Liver (tissue), 9 donors: ENCODE data around the gene FRMD4A. TPM values are rescaled to one million over a fixed set of nuclear protein-coding genes. Genes with fewer than 3 reads are reported as not detected.

ENCODE experiments used
- DNase-seq: peaks from one replicate; pipeline ENCODE4 v3.0.0-alpha.2; 2017; ENCODE audit warnings: low spot score
- H3K27ac ChIP-seq, 2 donors: one replicate each; pipeline ENCODE4 v1.7.0; 2013; ENCODE audit warnings: inconsistent platforms in 2 of 2, low read length in 2 of 2, control low read depth in 1 of 2, low read depth in 1 of 2, mild to moderate bottlenecking in 1 of 2
- H3K27me3 ChIP-seq, 4 donors: one replicate each; pipeline versions ENCODE4 v1.6.1 to v1.7.0; 2013; ENCODE audit warnings: low read length in 3 of 4, inconsistent platforms in 1 of 4, mild to moderate bottlenecking in 1 of 4, moderate library complexity in 1 of 4; ENCODE audit not compliant: control insufficient read depth in 4 of 4, insufficient read depth in 4 of 4
- H3K36me3 ChIP-seq, 4 donors: one replicate each; pipeline versions ENCODE4 v1.6.1 to v1.7.0; 2013; ENCODE audit warnings: low read length in 3 of 4, mild to moderate bottlenecking in 3 of 4, low read depth in 1 of 4, moderate library complexity in 1 of 4; ENCODE audit not compliant: control insufficient read depth in 4 of 4, insufficient read depth in 3 of 4
- H3K4me1 ChIP-seq, 4 donors: one replicate each; pipeline versions ENCODE4 v1.6.1 to v1.7.0; 2013; ENCODE audit warnings: low read length in 3 of 4, mild to moderate bottlenecking in 3 of 4, moderate library complexity in 1 of 4; ENCODE audit not compliant: control insufficient read depth in 4 of 4, insufficient read depth in 4 of 4
- H3K4me3 ChIP-seq, 3 donors: one replicate each; pipeline versions ENCODE4 v1.6.1 to v1.7.0; 2013; ENCODE audit warnings: low read length in 3 of 3, control low read depth in 1 of 3, low read depth in 1 of 3, mild to moderate bottlenecking in 1 of 3
- H3K9ac ChIP-seq, 2 donors: one replicate each; pipeline ENCODE4 v1.7.0; 2013; ENCODE audit warnings: low read length in 2 of 2, mild to moderate bottlenecking in 2 of 2, moderate library complexity in 2 of 2, control low read depth in 1 of 2, low read depth in 1 of 2
- H3K9me3 ChIP-seq, 4 donors: one replicate each; pipeline versions ENCODE4 v1.6.1 to v1.7.0; 2013; ENCODE audit warnings: low read length in 3 of 4; ENCODE audit not compliant: control insufficient read depth in 4 of 4
- ATF3 ChIP-seq: IDR thresholded peaks from 2 replicates; pipeline ENCODE4 v1.6.1; 2016; ENCODE audit warnings: antibody characterized with exemption
- FOXA1 ChIP-seq: IDR thresholded peaks from 2 replicates; pipeline ENCODE4 v1.6.1; 2016; ENCODE audit warnings: antibody characterized with exemption
- FOXA2 ChIP-seq: IDR thresholded peaks from 2 replicates; pipeline ENCODE4 v1.6.1; 2016; ENCODE audit warnings: antibody characterized with exemption
- GABPA ChIP-seq, 2 donors: IDR thresholded peaks in 1 of 2; conservative IDR thresholded peaks in 1 of 2; 2 replicates each; pipeline ENCODE4 v1.6.1; 2016; ENCODE audit warnings: antibody characterized with exemption in 2 of 2, mild to moderate bottlenecking in 1 of 2, moderate library complexity in 1 of 2
- HNF4A ChIP-seq, 2 donors: conservative IDR thresholded peaks; 2 replicates each; pipeline ENCODE4 v1.6.1; 2016; ENCODE audit warnings: antibody characterized with exemption in 2 of 2, mild to moderate bottlenecking in 2 of 2
- HNF4G ChIP-seq: IDR thresholded peaks from 2 replicates; pipeline ENCODE4 v1.6.1; 2016; ENCODE audit warnings: antibody characterized with exemption
- JUND ChIP-seq, 2 donors: IDR thresholded peaks; 2 replicates each; pipeline ENCODE4 v1.6.1; 2016; ENCODE audit warnings: antibody characterized with exemption in 2 of 2
- NR2F2 ChIP-seq: IDR thresholded peaks from 2 replicates; pipeline ENCODE4 v1.6.1; 2016; ENCODE audit warnings: antibody characterized with exemption
- RAD21 ChIP-seq, 2 donors: IDR thresholded peaks; 2 replicates each; pipeline ENCODE4 v1.6.1; 2016; ENCODE audit warnings: antibody characterized with exemption in 2 of 2, mild to moderate bottlenecking in 2 of 2
- SP1 ChIP-seq: IDR thresholded peaks from 2 replicates; pipeline ENCODE4 v1.6.1; 2018; ENCODE audit warnings: antibody characterized with exemption, mild to moderate bottlenecking
- TAF1 ChIP-seq: conservative IDR thresholded peaks from 2 replicates; pipeline ENCODE4 v1.6.1; 2016; ENCODE audit warnings: antibody characterized with exemption, mild to moderate bottlenecking
- YY1 ChIP-seq: IDR thresholded peaks from 2 replicates; pipeline ENCODE4 v1.6.1; 2016; ENCODE audit warnings: antibody characterized with exemption, mild to moderate bottlenecking
- WGBS: extraction: QIAGEN DNeasy Blood & Tissue Kit; methylation state at CpG from one replicate; pipeline ENCODE4 v1.1.7; 2013; 5-methylcytosine and 5-hydroxymethylcytosine counted together
- polyA plus RNA-seq, 2 donors: library from polyadenylated mRNA; stranded (reverse) in 1 of 2; unstranded in 1 of 2; fragments of 200-250 nt in 1 of 2; fragments of >200 nt in 1 of 2; fragmentation: Nextera tagmentation in 1 of 2; extraction: Ambion mirVana in 1 of 2; gene quantifications; one replicate each; pipeline versions ENCODE4 v1.2.1 to v1.2.3, GENCODE V29; 2013 to 2015
- total RNA-seq, 2 donors: library from RNA; depleted of rRNA; stranded (reverse); fragments of >200 nt; gene quantifications; one replicate each; pipeline ENCODE4 v1.2.3, GENCODE V29; 2014
- TF ChIP-seq, protein P1 (sequence below): IDR thresholded peaks from 2 replicates; pipeline ENCODE4 v1.6.1; 2016; ENCODE audit warnings: antibody characterized with exemption
- TF ChIP-seq, protein P2 (sequence below): IDR thresholded peaks from 2 replicates; pipeline ENCODE4 v1.6.1; 2016; ENCODE audit warnings: antibody characterized with exemption
- TF ChIP-seq, protein P3 (sequence below): IDR thresholded peaks from 2 replicates; pipeline ENCODE4 v1.6.1; 2016; ENCODE audit warnings: antibody characterized with exemption, mild to moderate bottlenecking
- donor health status: healthy.
- donor health status: healthy.
- donor health status: healthy.
- donor health status: healthy.
- donor health status: healthy.

FRMD4A gene
- total and polyA plus RNA-seq, 4 donors: 8.2 to 34.3 (median 13.1) TPM

DNA sequence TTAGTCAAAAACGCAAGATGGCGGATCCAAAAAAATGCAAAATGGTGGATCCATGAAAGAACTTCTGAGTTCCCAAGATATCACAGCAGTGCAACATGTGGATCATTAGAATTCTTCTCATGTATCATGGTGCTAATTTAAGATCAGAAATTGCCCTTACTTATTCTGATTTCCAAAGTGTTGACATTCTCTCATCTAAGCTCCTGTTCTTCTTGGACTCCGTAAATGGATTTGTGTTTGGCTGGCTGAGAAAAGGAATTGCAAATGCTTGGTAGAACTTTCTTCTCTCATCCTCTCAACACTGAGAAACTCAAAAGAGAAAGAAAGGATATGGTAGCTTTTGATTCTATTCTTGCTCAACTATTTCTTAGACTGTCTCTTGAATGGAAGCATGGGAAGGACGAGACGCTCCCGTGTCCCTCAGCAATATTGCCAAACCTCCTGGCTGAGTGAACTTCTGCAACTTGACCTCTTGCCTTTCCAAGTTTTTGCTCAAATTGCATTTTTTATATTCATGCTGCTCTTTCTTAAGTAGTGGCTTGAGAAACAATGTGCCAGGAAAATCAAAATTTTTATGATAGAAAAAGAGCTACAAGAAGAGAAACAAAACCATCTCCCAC is 44.7 kb downstream of the FRMD4A start:
- H3K27ac ChIP-seq: no peak overlapping the region
- H3K9me3 ChIP-seq: peaks cover 0 to 3% (median 0%) of the 10 kb centered on the region in 4 donors
- no peaks in the 10 kb centered on the region for H3K4me1 ChIP-seq
- H3K27me3 ChIP-seq: no peaks in the 10 kb centered on the region
- WGBS: 93% methylated on average over 6 of the region's 6 CpGs
- DNase-seq: no peak
- no peak overlapping the region for H3K9ac ChIP-seq
- no peaks in the 10 kb centered on the region for H3K36me3 ChIP-seq
- H3K4me3 ChIP-seq: no peak overlapping the region
- no peak for TF ChIP-seq FOXA1
- TF ChIP-seq, protein P1, sequence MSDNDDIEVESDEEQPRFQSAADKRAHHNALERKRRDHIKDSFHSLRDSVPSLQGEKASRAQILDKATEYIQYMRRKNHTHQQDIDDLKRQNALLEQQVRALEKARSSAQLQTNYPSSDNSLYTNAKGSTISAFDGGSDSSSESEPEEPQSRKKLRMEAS: no peak
- TF ChIP-seq RAD21 (IDR thresholded peaks at IDR 0.05): no peak
- TF ChIP-seq HNF4G: no peak
- TF ChIP-seq JUND (IDR thresholded peaks at IDR 0.05): no peak
- no peak for TF ChIP-seq GABPA (IDR thresholded peaks at IDR 0.05 in 1 of 2, conservative IDR thresholded peaks at IDR 0.05 in 1 of 2)
- no peak for TF ChIP-seq YY1
- no peak for TF ChIP-seq NR2F2
- no peak for TF ChIP-seq HNF4A (conservative IDR thresholded peaks at IDR 0.05)
- no peak for TF ChIP-seq SP1
- no peak for TF ChIP-seq TAF1
- no peak for TF ChIP-seq ATF3
- TF ChIP-seq, protein P2, sequence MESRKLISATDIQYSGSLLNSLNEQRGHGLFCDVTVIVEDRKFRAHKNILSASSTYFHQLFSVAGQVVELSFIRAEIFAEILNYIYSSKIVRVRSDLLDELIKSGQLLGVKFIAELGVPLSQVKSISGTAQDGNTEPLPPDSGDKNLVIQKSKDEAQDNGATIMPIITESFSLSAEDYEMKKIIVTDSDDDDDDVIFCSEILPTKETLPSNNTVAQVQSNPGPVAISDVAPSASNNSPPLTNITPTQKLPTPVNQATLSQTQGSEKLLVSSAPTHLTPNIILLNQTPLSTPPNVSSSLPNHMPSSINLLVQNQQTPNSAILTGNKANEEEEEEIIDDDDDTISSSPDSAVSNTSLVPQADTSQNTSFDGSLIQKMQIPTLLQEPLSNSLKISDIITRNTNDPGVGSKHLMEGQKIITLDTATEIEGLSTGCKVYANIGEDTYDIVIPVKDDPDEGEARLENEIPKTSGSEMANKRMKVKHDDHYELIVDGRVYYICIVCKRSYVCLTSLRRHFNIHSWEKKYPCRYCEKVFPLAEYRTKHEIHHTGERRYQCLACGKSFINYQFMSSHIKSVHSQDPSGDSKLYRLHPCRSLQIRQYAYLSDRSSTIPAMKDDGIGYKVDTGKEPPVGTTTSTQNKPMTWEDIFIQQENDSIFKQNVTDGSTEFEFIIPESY: no peak
- TF ChIP-seq, protein P3, sequence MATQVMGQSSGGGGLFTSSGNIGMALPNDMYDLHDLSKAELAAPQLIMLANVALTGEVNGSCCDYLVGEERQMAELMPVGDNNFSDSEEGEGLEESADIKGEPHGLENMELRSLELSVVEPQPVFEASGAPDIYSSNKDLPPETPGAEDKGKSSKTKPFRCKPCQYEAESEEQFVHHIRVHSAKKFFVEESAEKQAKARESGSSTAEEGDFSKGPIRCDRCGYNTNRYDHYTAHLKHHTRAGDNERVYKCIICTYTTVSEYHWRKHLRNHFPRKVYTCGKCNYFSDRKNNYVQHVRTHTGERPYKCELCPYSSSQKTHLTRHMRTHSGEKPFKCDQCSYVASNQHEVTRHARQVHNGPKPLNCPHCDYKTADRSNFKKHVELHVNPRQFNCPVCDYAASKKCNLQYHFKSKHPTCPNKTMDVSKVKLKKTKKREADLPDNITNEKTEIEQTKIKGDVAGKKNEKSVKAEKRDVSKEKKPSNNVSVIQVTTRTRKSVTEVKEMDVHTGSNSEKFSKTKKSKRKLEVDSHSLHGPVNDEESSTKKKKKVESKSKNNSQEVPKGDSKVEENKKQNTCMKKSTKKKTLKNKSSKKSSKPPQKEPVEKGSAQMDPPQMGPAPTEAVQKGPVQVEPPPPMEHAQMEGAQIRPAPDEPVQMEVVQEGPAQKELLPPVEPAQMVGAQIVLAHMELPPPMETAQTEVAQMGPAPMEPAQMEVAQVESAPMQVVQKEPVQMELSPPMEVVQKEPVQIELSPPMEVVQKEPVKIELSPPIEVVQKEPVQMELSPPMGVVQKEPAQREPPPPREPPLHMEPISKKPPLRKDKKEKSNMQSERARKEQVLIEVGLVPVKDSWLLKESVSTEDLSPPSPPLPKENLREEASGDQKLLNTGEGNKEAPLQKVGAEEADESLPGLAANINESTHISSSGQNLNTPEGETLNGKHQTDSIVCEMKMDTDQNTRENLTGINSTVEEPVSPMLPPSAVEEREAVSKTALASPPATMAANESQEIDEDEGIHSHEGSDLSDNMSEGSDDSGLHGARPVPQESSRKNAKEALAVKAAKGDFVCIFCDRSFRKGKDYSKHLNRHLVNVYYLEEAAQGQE: no peak
- TF ChIP-seq FOXA2: no peak

- TF ChIP-seq SP1: no peak
- H3K9ac ChIP-seq: no peak overlapping the region
- no peak overlapping the region for H3K27ac ChIP-seq
- no peak for DNase-seq
- H3K4me1 ChIP-seq: no peaks in the 10 kb centered on the region
- no peaks in the 10 kb centered on the region for H3K9me3 ChIP-seq
- H3K4me3 ChIP-seq: no peak overlapping the region
- H3K27me3 ChIP-seq: no peaks in the 10 kb centered on the region
- 90% methylated on average over 4 of the region's 4 CpGs for WGBS
- H3K36me3 ChIP-seq: no peaks in the 10 kb centered on the region
These were observed 48.4 kb downstream of the FRMD4A start for GRCh38 chr10:14282276-14282675.
